HUES64 (cell line): ENCODE measurements around the gene GPC6.

Experiments used
- H3K27ac ChIP-seq: 2 replicates; pipeline ENCODE4 v1.7.0; 2013; ENCODE audit warnings: low read depth, low read length, inconsistent platforms
- H3K27me3 ChIP-seq: 2 replicates; pipeline ENCODE4 v1.6.1; 2013; ENCODE audit warnings: mild to moderate bottlenecking, low read length; ENCODE audit not compliant: insufficient read depth
- H3K36me3 ChIP-seq: 2 replicates; pipeline ENCODE4 v1.6.1; 2013; ENCODE audit warnings: mild to moderate bottlenecking, low read length; ENCODE audit not compliant: insufficient read depth
- H3K4me1 ChIP-seq: 2 replicates; pipeline ENCODE4 v1.6.1; 2013; ENCODE audit warnings: mild to moderate bottlenecking, low read length, moderate library complexity; ENCODE audit not compliant: insufficient read depth
- H3K4me3 ChIP-seq: 2 replicates; pipeline ENCODE4 v1.5.1; 2013; ENCODE audit warnings: mild to moderate bottlenecking, low read length, moderate library complexity
- H3K9ac ChIP-seq: 2 replicates; pipeline ENCODE4 v1.6.1; 2013; ENCODE audit warnings: mild to moderate bottlenecking, low read depth, low read length
- H3K9me3 ChIP-seq: 2 replicates; pipeline ENCODE4 v1.6.1; 2013; ENCODE audit warnings: low read depth, low read length; ENCODE audit not compliant: insufficient read depth
- WGBS: fragments of 150-250, 120-280 bp; methylation state at CpG from one replicate; pipeline ENCODE4 v1.1.7; 2013; ENCODE audit warnings: missing lambda C conversion rate; 5-methylcytosine and 5-hydroxymethylcytosine counted together

The GPC6 gene

GRCh38 chr13:94362411-94362909 is 1135.9 kb downstream of the GPC6 start:
- H3K9me3 ChIP-seq = no peaks in the 10 kb centered on the region
- 8% methylated on average over 4 of the region's 4 CpGs for WGBS
- H3K4me1 ChIP-seq = no peaks in the 10 kb centered on the region
- H3K36me3 ChIP-seq = no peaks in the 10 kb centered on the region
- no peaks in the 10 kb centered on the region for H3K27me3 ChIP-seq
- no peak overlapping the region for H3K4me3 ChIP-seq
- no peak overlapping the region for H3K9ac ChIP-seq
- no peak overlapping the region for H3K27ac ChIP-seq

DNA sequence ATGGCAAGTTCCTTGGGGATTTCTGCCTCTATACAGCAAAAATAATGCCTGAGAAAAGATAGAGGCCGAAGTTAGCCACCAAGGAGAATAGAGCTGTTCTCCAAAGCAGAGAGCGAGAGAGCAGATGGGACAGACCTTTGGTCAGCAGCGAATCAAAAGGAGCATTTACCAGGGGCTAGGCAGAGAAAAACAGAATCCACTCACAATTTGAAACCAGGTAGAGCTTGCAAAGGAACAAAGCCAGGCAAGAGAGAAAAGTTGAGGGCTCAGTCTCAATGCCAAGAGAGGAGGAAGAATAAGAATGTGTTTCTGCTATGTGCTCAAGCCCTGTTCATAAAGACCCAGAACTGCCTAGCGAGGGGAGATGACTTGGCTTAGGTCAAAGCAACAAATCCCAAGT is 1140.1 kb downstream of the GPC6 start:
- 92% methylated on average over 4 of the region's 4 CpGs for WGBS
- no peaks in the 10 kb centered on the region for H3K4me1 ChIP-seq
- no peaks in the 10 kb centered on the region for H3K27me3 ChIP-seq
- H3K36me3 ChIP-seq = no peaks in the 10 kb centered on the region
- H3K27ac ChIP-seq = no peak overlapping the region
- H3K4me3 ChIP-seq = no peak overlapping the region
- H3K9me3 ChIP-seq = no peaks in the 10 kb centered on the region
- no peak overlapping the region for H3K9ac ChIP-seq

GRCh38 chr13:94369972-94370436 is 1143.4 kb downstream of the GPC6 start:
- H3K4me3 ChIP-seq = no peak overlapping the region
- H3K9me3 ChIP-seq = no peaks in the 10 kb centered on the region
- whole genome bisulfite sequencing = 100% methylated on average over 1 of the region's 1 CpG
- H3K27me3 ChIP-seq = no peaks in the 10 kb centered on the region
- no peaks in the 10 kb centered on the region for H3K4me1 ChIP-seq
- no peak overlapping the region for H3K27ac ChIP-seq
- H3K36me3 ChIP-seq = no peaks in the 10 kb centered on the region
- H3K9ac ChIP-seq = no peak overlapping the region

DNA sequence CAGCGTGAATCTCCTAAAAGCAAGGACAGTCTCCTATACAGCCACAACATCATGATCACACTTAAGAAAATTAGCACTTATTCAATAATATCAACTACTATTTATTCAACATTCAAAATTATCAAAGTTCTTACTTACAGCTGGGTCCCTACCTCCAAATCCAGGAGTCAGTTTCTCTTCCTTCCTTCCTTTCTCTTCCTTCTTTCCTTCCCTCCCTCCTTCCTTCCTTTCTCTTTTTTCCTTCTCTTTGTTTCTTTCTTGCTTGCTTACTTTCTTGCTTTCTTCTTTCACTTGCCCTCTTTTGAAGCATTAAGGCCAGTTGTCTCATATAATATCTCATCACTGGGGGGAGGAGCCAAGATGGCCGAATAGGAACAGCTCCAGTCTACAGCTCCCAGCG is 1145.2 kb downstream of the GPC6 start:
- no peaks in the 10 kb centered on the region for H3K36me3 ChIP-seq
- no peaks in the 10 kb centered on the region for H3K4me1 ChIP-seq
- no peak overlapping the region for H3K27ac ChIP-seq
- H3K27me3 ChIP-seq = no peaks in the 10 kb centered on the region
- no peaks in the 10 kb centered on the region for H3K9me3 ChIP-seq
- H3K9ac ChIP-seq = no peak overlapping the region
- H3K4me3 ChIP-seq = no peak overlapping the region
- WGBS = 84% methylated on average over 2 of the region's 3 CpGs

DNA sequence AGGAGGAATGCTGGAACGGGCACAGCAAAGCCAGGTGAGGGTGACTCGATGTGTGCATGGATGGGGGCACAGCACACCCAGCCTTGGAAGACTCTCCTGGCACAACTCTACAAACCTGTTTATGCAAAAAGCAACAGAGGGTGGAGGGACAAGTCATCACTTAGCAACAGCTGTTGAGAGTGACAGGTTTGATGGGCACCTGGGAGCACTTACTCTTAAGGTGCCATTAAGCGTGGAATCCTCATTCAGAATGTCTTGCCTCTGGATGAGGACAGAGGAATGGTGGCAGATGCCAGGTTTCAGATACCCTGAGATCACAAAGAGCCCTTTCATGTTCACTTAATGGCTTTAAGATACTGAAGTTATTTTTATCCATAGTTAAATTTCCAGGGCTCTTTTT is 1155.9 kb downstream of the GPC6 start:
- Histone ChIP-seq H3K27me3 (no peaks in the 10 kb centered on the region), H3K9ac (no peak overlapping the region), H3K4me1 (peaks cover 8% of the 10 kb centered on the region), H3K27ac (no peak overlapping the region), H3K36me3 (no peaks in the 10 kb centered on the region), H3K4me3 (no peak overlapping the region), H3K9me3 (no peaks in the 10 kb centered on the region)
- WGBS = 96% methylated on average over 3 of the region's 3 CpGs

DNA sequence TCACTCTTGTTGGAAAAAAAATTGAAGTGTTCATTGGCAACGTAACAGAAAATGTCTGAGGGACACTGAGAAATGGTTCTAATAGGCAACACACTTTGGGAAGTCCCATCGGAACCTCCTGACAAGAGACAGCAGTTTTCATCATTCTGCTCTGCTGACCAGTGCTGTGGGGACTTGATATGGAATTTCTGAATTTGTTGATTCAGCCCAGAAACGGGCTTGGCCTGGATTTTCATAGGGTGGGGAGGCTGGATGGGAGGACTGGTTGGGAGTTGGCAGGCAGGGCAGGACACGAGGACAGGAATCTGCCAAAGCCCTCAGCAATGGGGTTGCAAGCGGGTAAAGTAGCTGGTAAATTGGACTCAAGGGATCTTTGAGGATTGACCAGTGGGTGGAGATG is 1156.4 kb downstream of the GPC6 start:
- Histone ChIP-seq H3K36me3 (no peaks in the 10 kb centered on the region), H3K27me3 (no peaks in the 10 kb centered on the region), H3K4me3 (no peak overlapping the region), H3K4me1 (peaks cover 8% of the 10 kb centered on the region), H3K27ac (no peak overlapping the region), H3K9me3 (no peaks in the 10 kb centered on the region), H3K9ac (no peak overlapping the region)
- WGBS = 91% methylated on average over 5 of the region's 5 CpGs

DNA sequence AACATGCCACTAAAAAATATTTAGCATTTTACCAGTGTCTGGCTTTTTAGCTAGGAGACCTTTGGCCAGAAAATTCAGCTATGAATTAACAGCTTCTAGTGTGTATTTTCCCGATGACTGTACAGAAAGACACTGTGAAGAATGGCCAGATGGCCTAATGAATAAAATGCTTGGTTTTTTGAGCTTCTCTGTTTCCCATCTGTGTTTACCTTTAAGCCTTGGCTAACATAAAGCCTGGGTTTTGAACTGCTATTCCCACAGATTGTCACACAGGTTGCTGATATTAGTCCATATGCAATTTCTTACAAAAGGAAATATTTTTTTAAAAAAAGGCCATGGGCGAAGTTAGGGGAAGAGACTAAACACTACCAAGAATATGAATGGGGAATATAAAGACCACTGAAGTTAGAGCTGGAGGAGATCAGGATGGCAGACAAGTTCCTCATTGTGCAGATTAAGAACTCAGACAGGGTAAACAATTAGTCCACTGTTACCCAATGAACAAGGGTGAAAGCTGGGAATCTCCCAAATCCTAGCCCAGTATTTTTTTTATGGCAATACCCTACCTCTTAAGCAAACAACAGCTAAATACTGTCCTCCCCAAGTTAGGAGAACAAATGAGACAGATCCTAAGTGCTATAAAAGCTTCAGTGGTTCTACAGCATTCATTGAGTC is 1157.8 kb downstream of the GPC6 start:
- Histone ChIP-seq H3K9me3 (no peaks in the 10 kb centered on the region), H3K27me3 (no peaks in the 10 kb centered on the region), H3K36me3 (no peaks in the 10 kb centered on the region), H3K9ac (no peak overlapping the region), H3K4me3 (no peak overlapping the region), H3K27ac (no peak overlapping the region), H3K4me1 (peaks cover 8% of the 10 kb centered on the region)
- WGBS = 92% methylated on average over 2 of the region's 2 CpGs

- H3K27ac ChIP-seq = no peak overlapping the region
- no peak overlapping the region for H3K9ac ChIP-seq
- H3K9me3 ChIP-seq = no peaks in the 10 kb centered on the region
- no peaks in the 10 kb centered on the region for H3K36me3 ChIP-seq
- H3K4me3 ChIP-seq = no peak overlapping the region
- H3K27me3 ChIP-seq = no peaks in the 10 kb centered on the region
- H3K4me1 ChIP-seq = peaks cover 8% of the 10 kb centered on the region
These were observed 1160.4 kb downstream of the GPC6 start for GRCh38 chr13:94387047-94387446.

- 87% methylated on average over 7 of the region's 7 CpGs for WGBS
- Histone ChIP-seq H3K4me3 (no peak overlapping the region), H3K27me3 (no peaks in the 10 kb centered on the region), H3K4me1 (peaks cover 8% of the 10 kb centered on the region), H3K36me3 (no peaks in the 10 kb centered on the region), H3K27ac (no peak overlapping the region), H3K9ac (no peak overlapping the region), H3K9me3 (no peaks in the 10 kb centered on the region)
These were observed 1163.2 kb downstream of the GPC6 start for GRCh38 chr13:94389604-94390351.

GRCh38 chr13:94390881-94391280 is 1164.3 kb downstream of the GPC6 start:
- Histone ChIP-seq H3K4me3 (no peak overlapping the region), H3K27ac (no peak overlapping the region), H3K4me1 (peaks cover 8% of the 10 kb centered on the region), H3K9ac (no peak overlapping the region), H3K36me3 (no peaks in the 10 kb centered on the region), H3K27me3 (no peaks in the 10 kb centered on the region), H3K9me3 (no peaks in the 10 kb centered on the region)
- 83% methylated on average over 2 of the region's 2 CpGs for WGBS

GRCh38 chr13:94394723-94395122 is 1168.1 kb downstream of the GPC6 start:
- WGBS = 97% methylated on average over 4 of the region's 4 CpGs
- Histone ChIP-seq H3K9ac (no peak overlapping the region), H3K27ac (no peak overlapping the region), H3K4me3 (no peak overlapping the region), H3K36me3 (no peaks in the 10 kb centered on the region), H3K4me1 (no peaks in the 10 kb centered on the region), H3K9me3 (no peaks in the 10 kb centered on the region), H3K27me3 (no peaks in the 10 kb centered on the region)
